Sigmoid colon (tissue), 3 donors: Measurements from ENCODE around the gene SELENON.

Experiments
- POLR2A ChIP-seq, 2 donors: fragments of 450-650 bp; IDR thresholded peaks; one replicate each; pipeline ENCODE4 v1.6.1; 2016; ENCODE audit warnings: antibody characterized with exemption in 2 of 2, mild to moderate bottlenecking in 2 of 2, moderate library complexity in 2 of 2
- TF ChIP-seq, protein P1 (sequence below), 4 experiments: fragments of 450-650 bp in 3 of 4; fragments of 200-600 bp in 1 of 4; IDR thresholded peaks; one replicate each; pipeline ENCODE4 v1.5.1; 2016 to 2019; ENCODE audit warnings: antibody characterized with exemption in 4 of 4, mild to moderate bottlenecking in 3 of 4, moderate library complexity in 2 of 4

DNA sequence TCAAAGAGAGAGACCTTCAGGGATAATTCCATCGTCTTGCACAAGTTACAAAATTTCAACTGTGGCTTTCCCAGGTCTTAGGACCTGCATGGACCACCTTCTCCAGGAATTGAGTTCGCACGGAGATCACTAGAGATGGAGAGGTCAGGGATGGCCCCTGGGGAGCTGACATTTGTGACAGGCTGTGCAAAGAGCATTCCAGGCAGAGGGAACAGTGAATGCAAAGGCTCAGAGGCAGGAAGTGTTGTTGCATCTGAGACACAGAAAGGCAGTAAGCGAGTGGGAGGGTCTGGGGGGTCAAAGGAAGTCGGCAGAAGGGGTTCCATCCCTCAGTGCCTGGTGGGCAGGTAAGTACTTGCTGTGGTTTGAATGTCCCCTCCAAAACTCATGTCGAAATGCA is 9.5 kb upstream of the SELENON start:
- TF ChIP-seq, protein P1, sequence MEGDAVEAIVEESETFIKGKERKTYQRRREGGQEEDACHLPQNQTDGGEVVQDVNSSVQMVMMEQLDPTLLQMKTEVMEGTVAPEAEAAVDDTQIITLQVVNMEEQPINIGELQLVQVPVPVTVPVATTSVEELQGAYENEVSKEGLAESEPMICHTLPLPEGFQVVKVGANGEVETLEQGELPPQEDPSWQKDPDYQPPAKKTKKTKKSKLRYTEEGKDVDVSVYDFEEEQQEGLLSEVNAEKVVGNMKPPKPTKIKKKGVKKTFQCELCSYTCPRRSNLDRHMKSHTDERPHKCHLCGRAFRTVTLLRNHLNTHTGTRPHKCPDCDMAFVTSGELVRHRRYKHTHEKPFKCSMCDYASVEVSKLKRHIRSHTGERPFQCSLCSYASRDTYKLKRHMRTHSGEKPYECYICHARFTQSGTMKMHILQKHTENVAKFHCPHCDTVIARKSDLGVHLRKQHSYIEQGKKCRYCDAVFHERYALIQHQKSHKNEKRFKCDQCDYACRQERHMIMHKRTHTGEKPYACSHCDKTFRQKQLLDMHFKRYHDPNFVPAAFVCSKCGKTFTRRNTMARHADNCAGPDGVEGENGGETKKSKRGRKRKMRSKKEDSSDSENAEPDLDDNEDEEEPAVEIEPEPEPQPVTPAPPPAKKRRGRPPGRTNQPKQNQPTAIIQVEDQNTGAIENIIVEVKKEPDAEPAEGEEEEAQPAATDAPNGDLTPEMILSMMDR (IDR thresholded peaks at IDR 0.05), result no peak
- no peak for TF ChIP-seq POLR2A (IDR thresholded peaks at IDR 0.05)
